Epithelial cell of umbilical artery (primary cell): Measurements from ENCODE around the gene TEC. TPM values are rescaled to one million over a fixed set of nuclear protein-coding genes. Genes with fewer than 3 reads are reported as not detected.

Source experiments
- total RNA-seq: library from RNA; depleted of rRNA; stranded (reverse); fragments of >200 nt; gene quantifications from 2 replicates; pipeline ENCODE4 v1.2.3, GENCODE V29; 2014

Gene TEC
- under 0.01 and 0.30 TPM in 2 replicates for total RNA-seq

GRCh38 chr4:48268956-48269860 lies at the start of gene TEC:
TEC (minus strand) TSS chr4:48269838; CDS start chr4:48228614, 41,224 bp downstream.

GRCh38 chr4:48134081-48134480 lies 135.6 kb downstream of the TEC start, which contains the start of gene TXK:
TXK (minus strand) TSS chr4:48134250; CDS start chr4:48134170, 80 bp downstream.

Other genes with a start within 250 kb of the TEC start
- 0.65 and 1.7 TPM in 2 replicates for gene TXK, start 135.6 kb downstream of the TEC start, total RNA-seq
- 15.3 and 25.0 TPM in 2 replicates for gene SLAIN2, start 71.7 kb upstream of the TEC start, total RNA-seq
- gene SLC10A4, start 213.5 kb upstream of the TEC start, total RNA-seq: under 0.01 and 0.30 TPM in 2 replicates
- gene ZAR1, start 220.4 kb upstream of the TEC start, total RNA-seq: not detected in 2 replicates